ENCODE data around the gene DOCK9. TPM values are rescaled to one million over a fixed set of nuclear protein-coding genes. Genes with fewer than 3 reads are reported as not detected.

DOCK9 gene
- total RNA-seq, 1 donor from 2014 or later, result 25.5 TPM

- Mint-ChIP-seq H3K27ac (no peak overlapping the region), H3K4me3 (no peak overlapping the region), H3K4me1 (no peaks in the 10 kb centered on the region), H3K36me3 (ENCODE audit: low read depth) (peaks cover 48% of the 10 kb centered on the region), H3K9me3 (no peaks in the 10 kb centered on the region), H3K27me3 (no peaks in the 10 kb centered on the region)
- ChIA-PET POLR2A (no interaction called here), CTCF (no interaction called here)
- no peak for ATAC-seq (ENCODE audit: low read depth)
- TF ChIP-seq CTCF (IDR thresholded peaks at IDR 0.05), result no peak
- DNase-seq, result no peak
- intact Hi-C loops (cut with micrococcal nuclease), result no loop called here
Observed at GRCh38 chr13:98886587-98887230, 91.2 kb downstream of the DOCK9 start.

GRCh38 chr13:98885600-98885999 is 92.3 kb downstream of the DOCK9 start:
- Mint-ChIP-seq H3K36me3 (ENCODE audit: low read depth) (peaks cover 58% of the 10 kb centered on the region), H3K4me1 (no peaks in the 10 kb centered on the region), H3K27ac (no peak overlapping the region), H3K9me3 (no peaks in the 10 kb centered on the region), H3K27me3 (no peaks in the 10 kb centered on the region), H3K4me3 (no peak overlapping the region)
- intact Hi-C loops (cut with micrococcal nuclease), result no loop called here
- ATAC-seq (ENCODE audit: low read depth) (no peak), DNase-seq (no peak)
- ChIA-PET CTCF (no interaction called here), POLR2A (no interaction called here)
- TF ChIP-seq CTCF (IDR thresholded peaks at IDR 0.05), result no peak

- no peak overlapping the region for H3K27ac Mint-ChIP-seq
- ChIA-PET CTCF (no interaction called here), POLR2A (no interaction called here)
- no peak overlapping the region for H3K4me3 Mint-ChIP-seq
- peaks cover 4% of the 10 kb centered on the region for H3K4me1 Mint-ChIP-seq
- DNase-seq (no peak), ATAC-seq (ENCODE audit: low read depth) (no peak)
- H3K36me3 Mint-ChIP-seq (ENCODE audit: low read depth), result peaks cover 74% of the 10 kb centered on the region
- no peaks in the 10 kb centered on the region for H3K27me3 Mint-ChIP-seq
- TF ChIP-seq CTCF (IDR thresholded peaks at IDR 0.05), result no peak
- intact Hi-C loops (cut with micrococcal nuclease), result no loop called here
- no peaks in the 10 kb centered on the region for H3K9me3 Mint-ChIP-seq
Observed at GRCh38 chr13:98883998-98884397, 93.9 kb downstream of the DOCK9 start.

- intact Hi-C loops (cut with micrococcal nuclease), result no loop called here
- TF ChIP-seq CTCF (IDR thresholded peaks at IDR 0.05), result no peak
- H3K4me1 Mint-ChIP-seq, result peaks cover 4% of the 10 kb centered on the region
- H3K36me3 Mint-ChIP-seq (ENCODE audit: low read depth), result peaks cover 75% of the 10 kb centered on the region
- H3K27ac Mint-ChIP-seq, result no peak overlapping the region
- no peak for DNase-seq
- no peaks in the 10 kb centered on the region for H3K9me3 Mint-ChIP-seq
- no peaks in the 10 kb centered on the region for H3K27me3 Mint-ChIP-seq
- no peak for ATAC-seq (ENCODE audit: low read depth)
- CTCF ChIA-PET, result no interaction called here
- H3K4me3 Mint-ChIP-seq, result no peak overlapping the region
- POLR2A ChIA-PET, result no interaction called here
Observed at GRCh38 chr13:98881390-98881789, 96.5 kb downstream of the DOCK9 start.

GRCh38 chr13:98880677-98881076 is 97.2 kb downstream of the DOCK9 start:
- no peak for TF ChIP-seq CTCF (IDR thresholded peaks at IDR 0.05)
- ChIA-PET POLR2A (no interaction called here), CTCF (no interaction called here)
- Mint-ChIP-seq H3K4me3 (no peak overlapping the region), H3K36me3 (ENCODE audit: low read depth) (peaks cover 70% of the 10 kb centered on the region), H3K9me3 (no peaks in the 10 kb centered on the region), H3K27me3 (no peaks in the 10 kb centered on the region), H3K27ac (no peak overlapping the region), H3K4me1 (peaks cover 8% of the 10 kb centered on the region)
- intact Hi-C loops (cut with micrococcal nuclease), result no loop called here
- no peak for DNase-seq
- no peak for ATAC-seq (ENCODE audit: low read depth)
